GM21786 (cell line): ENCODE measurements around the gene PPM1J.
"Not testable (repeated sequence)": the region's sequence is repeated elsewhere in the genome, so short reads cannot be mapped to it uniquely, and the experiment has no call there.

Experiments
- ATAC-seq: cut with Tn5 transposase; IDR thresholded peaks from one replicate; pipeline ENCODE4 v1.9.1; 2021; ENCODE audit not compliant: unreplicated experiment

The PPM1J gene

DNA sequence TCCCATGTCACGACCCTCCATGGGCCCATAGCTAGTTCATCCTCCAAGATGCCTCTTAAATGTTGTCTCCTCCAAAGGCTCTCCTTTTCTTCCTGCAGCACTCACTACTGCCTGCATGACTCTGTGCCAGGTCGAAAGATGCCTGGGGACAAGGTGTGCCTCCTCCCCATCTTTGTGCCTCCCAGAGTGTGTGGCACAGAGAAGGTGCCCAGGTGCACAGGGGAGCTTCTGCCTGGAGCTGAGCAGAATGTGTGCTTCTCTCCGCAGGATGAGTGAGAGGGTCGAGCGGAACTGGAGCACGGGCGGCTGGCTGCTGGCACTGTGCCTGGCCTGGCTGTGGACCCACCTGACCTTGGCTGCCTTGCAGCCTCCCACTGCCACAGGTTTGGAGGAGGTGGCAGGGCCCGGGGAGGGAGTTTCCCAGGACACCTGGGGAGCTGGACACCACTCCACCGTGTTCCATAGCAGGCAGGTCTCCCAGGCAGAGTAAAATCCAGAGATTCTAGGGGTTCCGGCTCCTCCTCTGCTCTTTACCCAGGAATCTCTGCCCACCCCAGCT, 6.9 kb upstream of the PPM1J start:
- no peak for ATAC-seq

DNA sequence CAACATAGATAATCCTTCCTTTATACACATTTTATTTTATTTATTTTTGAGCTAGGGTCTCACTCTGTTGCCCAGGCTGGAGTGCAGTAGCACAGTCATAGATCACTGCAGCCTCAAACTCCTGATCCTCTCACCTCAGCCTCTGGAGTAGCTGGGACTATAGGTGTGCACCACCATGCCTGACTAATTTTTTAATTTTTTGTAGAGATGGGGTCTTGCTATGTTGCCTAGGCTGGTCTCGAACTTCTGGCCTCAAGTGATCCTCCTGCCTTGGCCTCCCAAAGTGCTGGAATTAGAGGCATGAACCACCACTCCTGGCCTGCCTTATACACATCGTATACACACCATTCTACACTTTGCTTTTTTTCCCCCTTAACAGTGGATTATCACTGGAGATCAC, 6.2 kb upstream of the PPM1J start:
- not testable (repeated sequence) for ATAC-seq

DNA sequence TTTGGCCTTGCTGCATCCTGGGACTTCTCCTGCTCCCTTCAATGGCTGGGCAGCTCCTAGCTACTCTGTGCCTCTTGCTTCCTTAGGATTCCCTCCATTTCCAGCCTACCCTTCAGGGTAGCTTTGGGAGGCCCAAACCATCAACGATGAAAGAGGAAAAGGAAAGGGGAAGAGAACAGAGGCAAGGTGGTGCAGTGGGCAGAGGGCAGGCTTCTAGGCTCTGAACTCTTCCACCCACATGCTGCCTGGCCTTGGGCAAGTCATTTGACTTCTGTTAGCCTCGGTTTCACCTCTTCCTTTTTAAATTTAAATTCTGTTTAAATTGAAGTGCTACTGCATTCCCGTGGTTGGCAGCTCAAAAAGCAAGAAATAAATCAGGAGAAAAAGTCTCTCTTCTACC, 5.7 kb upstream of the PPM1J start:
- ATAC-seq = no peak

- ATAC-seq = no peak
These were observed 4.6 kb upstream of the PPM1J start for GRCh38 chr1:112719706-112720105.

DNA sequence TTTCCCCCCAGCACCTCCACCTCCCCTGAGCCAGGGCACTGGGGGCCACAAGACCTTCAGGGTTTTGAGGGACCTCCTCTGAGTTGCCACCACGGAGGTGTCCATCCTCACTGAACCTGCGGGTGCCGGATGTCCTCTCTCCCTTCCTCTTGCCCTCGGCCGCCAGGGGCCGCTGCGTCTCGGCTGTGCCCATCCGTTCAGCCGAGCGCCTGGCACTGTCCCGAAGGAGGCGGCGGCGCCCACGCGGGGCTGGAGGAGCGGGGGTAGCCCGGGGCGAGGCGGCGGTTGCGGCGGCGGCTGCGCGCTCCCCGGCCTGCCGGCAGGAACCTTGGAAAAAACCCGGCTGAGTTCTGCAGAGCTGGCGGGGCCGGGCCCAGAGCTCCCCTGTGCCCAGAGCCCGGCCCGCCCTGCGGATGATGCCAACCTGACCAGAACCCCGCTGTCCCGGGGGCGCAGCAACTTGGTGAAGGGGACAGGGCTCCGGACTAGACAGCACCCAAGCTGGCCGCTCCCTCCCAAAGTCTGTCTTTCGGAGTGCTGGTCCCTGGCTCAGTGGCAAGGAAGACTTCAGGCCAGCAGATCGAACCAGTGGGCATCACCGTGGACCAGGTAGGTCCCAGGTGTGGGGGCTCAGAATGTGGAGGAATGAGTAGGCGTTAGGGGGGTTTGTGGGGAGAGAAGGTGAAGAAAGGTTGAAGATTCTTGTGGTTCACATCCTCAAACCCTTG, 3.7 kb upstream of the PPM1J start:
- ATAC-seq = no peak

DNA sequence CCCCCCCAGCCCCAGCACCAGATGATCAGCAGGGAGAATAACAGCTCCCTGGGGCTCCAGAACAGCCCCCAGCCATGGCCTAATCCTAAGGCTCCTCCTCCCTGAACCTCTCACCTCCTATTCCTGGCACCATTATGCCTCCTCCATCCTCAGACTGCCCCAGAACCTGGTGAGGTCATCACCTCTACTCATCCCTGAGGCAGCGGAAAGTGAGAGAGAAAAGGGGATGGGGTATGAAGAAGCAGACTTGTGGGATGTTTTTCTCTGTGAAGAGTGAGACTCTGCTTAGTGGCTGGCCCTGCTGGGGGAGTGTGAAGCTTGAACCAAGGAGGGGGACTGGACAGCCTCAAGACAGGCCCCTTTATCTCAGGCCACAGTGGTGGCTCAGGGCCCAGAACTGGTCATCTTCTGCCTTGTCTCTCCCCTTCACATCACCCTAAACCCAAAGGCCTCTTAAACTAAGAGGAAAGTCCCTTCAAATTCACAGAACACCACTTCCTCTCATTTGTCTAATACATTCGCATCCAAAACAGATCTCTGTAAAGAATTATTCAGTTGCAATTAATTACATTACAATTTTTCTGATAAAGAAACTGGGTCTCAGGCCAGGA, 2.2 kb upstream of the PPM1J start:
- no peak for ATAC-seq

DNA sequence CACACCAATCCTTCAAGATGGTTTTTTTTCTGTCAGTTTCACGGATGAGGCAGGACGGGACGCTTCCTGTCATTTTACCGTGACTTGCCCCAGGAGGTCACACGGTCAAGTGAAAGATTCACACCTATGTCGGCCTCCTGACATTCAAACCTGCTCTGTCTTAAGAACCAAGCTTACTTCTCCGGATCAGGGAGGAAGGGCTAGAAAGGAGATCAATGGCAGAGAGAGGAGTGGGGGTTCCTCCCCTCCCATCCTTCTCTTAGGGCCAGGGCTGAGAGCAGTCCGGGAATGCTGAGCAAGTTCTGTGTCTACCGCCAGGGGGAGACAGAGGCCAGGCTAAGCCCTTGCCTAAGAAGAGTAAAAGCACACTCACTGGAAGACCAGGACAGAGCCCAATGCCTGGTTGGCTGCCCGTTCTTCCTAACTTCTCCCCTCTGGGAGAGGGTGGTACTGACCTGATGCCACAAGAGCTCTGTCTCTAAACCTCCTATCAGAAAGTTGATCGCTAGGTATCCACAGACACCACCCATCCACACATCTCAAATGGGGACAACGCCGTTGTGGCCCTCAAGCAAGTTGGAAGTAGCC, 1.1 kb upstream of the PPM1J start:
- ATAC-seq = peak; percentile 35

DNA sequence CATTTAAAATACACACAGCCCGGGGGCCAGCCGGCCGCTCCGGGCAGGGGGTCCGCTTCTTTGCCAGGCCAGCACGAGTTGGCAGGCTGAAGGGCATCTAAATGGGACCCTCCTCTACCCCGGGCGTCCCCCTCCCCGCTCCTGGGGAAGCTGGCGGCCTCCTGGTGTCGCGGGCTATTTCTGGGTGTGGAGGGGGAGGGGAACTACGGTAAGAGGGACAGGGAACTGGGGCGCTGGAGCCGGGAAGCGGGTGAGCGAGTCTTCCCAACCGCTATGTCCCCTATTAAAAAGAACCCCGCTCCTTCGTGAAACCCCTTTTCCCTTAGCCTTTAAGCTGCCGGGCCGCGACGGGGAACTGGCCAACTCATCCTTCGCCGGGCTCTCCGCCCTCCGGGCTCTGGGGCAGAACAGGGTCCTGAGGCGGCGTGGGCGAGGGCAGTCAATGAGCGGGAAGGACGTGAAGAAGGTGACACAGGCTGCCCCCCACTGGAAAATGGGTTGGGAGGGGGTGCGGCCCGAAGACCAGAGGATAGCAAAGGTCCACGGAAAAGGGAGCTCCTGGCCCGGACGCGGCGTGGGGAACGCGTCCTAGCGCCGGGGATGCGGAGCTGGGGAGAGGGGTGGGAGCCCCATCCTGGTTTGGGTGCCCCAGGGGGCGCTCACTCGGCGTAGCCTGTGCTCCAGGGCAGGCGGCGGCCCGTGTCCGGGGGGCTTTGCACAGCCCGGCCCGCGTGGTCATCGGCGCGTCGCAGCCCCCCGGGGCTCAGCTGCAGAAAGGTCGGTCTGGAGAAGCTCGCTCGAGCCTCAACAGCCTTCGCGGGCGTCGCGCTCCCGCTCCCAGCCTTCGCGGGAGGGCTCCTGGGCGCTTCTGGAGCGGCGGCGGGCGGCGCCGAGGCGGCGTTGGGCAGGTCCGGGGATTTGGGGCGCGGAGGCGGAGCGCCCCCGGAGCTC, 544 bp downstream of the PPM1J start:
- ATAC-seq = no peak

GRCh38 chr1:112713466-112714312, 1.4 kb downstream of the PPM1J start:
- ATAC-seq = peak; percentile 36

DNA sequence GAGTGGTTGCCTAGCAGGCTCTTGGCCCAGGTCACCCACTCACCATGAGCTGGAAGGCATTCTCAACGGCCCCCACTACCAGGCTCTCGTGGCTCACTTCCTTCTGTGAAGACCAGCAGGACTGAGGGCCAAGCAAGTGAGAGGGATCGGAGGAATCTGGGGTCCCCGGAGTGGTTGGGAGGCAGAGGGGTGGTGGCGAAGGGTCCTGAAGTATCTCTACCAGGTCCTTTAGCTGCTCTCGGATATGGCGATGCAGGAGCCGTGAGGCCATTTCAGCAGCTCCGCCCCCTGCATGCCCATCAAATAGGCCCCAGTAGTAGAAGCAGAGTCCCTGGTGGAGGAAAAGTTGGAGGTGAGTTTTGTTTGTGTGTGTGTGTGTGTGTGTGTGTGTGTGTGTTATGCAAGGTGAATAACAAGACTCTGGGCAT, 2.4 kb downstream of the PPM1J start:
- ATAC-seq = no peak

GRCh38 chr1:112712191-112712590, 2.9 kb downstream of the PPM1J start:
- ATAC-seq = no peak

DNA sequence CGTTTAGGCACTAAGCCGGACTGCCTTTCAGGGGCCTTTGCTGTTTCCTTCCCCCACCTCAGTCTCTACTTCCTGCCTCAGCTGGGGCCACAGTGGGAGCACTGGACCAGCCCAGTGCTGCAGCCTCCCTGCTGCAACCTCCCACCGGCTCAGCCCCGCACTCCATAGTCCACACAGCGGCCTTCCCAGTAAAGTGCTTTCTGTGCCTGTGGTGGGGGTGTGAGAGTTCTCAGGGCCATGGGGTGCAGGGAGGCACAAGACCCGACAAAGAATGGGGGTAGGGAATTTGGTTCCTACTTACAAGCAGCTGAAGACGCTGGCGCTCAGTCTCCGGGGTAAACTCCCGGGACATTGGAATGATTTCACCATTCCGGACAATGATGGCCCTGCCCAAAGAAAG, 3.5 kb downstream of the PPM1J start:
- no peak for ATAC-seq

DNA sequence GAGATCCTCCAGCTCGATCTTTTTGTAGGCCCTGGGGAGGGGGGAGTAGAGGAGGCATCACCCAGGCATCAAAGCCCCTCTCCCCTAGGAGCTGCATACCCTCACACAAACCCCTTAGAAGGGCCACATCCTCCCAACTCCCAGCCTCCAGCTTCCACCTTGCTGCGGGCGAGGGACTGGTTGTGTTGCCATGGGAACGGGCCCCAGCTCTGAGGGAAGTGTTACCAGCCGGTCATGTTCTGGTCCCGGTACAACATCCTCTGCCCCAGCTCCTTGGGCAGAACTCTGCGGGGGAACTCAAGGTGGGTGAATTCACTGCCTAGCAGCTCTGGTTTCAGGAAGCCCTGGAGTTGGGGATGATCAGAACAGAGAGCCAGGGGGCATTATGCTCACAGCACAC, 4.1 kb downstream of the PPM1J start:
- no peak for ATAC-seq

GRCh38 chr1:112710586-112710985, 4.5 kb downstream of the PPM1J start:
- ATAC-seq = no peak

DNA sequence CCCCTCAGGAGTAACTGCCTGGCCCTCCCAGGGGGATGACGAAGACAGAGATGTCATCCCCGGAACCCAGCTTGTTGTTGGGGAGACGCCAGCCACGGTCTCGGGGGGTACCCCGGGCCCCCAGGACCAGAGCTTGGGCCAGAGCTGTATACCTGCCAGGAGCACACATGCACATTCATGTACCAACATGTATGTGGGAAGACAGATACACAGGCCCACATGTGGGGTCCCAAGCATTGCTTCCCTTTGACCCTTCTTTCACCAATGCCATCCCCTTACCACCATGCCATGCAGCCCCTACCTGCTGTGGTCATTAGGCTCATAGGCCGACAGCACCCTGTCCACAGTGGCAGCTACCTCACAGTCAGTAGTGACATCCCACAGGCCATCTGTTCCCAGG, 5.0 kb downstream of the PPM1J start:
- ATAC-seq = no peak

- no peak for ATAC-seq
These were observed 6.6 kb downstream of the PPM1J start for GRCh38 chr1:112708489-112708888.

DNA sequence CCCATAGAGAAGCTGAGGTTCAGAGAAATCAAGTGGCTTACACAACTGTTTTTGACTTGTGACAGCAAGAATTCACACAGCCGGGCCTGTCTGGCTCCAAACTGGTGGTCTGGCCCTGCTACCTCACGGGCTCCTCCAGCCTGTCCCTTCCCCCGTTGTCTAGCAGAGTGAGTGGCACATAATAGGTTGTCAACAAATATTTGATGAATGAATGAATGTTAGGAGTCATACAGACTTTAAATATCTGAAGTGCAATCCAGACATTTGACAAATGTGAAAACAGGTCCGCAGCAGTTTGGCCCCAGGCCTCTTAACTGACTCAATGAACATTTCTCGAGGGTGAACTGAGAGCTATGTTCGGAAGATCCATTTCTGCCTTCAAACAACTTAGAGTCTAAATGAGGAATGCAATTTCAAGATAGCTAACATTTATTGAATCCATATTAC, 7.1 kb downstream of the PPM1J start:
- ATAC-seq = no peak

- peak; percentile 60 for ATAC-seq
These were observed 7.7 kb downstream of the PPM1J start for GRCh38 chr1:112707221-112708001.

DNA sequence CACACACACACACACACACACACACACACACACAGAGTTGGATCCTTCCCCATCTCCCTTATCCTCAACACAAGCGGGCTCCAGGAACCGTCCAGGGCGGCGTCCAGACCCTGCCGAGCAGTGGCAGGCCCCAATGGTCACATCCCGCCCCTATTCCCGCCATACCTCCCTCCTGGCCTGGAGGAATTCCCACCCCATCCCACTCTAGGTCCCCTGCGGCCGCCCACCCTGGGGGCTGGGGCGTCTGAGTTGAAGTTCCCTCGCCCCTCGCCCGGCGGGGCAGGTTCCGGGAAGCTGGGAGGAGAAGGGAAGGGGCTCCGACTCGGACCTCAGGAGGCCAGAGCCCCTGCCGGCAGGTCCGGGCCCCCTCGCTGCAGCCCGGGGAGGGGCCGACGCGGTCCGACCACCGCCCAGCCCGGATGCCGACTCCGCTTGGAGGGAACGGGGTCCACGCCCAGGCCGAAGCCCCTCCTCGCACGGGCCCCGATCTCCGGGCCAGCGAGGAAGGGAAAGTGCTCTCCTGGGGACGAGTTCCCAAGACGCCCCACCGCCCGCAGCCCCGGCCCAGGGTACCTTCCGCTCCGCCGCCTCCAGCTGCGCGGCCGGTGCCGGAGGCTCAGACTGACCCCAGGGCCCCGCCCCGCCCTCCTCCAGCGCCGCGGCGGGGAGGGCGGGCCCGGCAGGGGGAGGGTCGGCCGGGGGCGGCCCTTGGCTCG, 8.5 kb downstream of the PPM1J start, which contains the start of gene RHOC:
TSS of gene RHOC (minus strand) at position 623 of the 716 bp plus-strand sequence. CDS start 3,328 bp downstream, outside the sequence.
- peak; percentile 56 for ATAC-seq
